ENCODE measurements around the gene CPEB2. TPM values are rescaled to one million over a fixed set of nuclear protein-coding genes. Genes with fewer than 3 reads are reported as not detected.

The CPEB2 gene
- total RNA-seq, 1 experiment from 2014 or later: 2.0 TPM

DNA sequence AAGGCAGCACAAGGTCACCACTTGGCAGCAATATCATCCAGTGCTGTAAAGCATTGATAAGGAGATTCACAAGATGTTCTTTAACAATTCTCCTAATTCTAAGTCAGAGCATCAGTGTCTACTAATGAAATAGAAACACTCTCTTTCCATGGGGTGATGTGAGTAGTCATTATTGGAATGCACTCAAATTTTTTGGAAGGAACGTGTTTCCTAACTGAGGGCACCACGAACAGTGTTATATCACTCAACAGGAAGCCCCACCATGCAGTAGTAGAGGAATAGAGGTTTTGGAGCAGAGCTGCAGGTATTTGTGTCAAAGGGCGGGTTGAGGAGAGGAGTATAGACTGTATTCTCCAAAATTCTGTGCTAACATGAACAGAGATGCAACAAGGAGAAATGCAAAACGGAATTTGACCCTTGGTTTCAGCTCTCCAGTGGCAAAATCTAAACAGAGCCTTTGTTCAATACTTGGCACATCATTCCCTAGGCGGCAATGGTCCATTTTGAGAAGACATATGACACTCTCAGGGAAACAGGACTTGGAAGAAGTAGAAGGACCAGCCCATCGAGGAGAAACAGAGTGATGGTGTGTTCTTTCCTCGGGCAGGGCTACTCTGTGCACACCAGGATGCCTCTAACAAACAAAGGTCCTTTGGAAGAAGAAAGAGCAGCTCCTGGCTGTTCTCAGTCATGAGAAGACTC is 98.9 kb downstream of the CPEB2 start:
- no peaks in the 10 kb centered on the region for H3K27me3 ChIP-seq (ENCODE audit: control insufficient read depth, insufficient read depth, low read length)
- no peak for DNase-seq
- no peaks in the 10 kb centered on the region for H3K36me3 ChIP-seq (replicated peaks; ENCODE audit: control insufficient read depth, insufficient read depth, low read length)
- H3K4me3 ChIP-seq (ENCODE audit: insufficient read depth, low read depth, low read length): no peak overlapping the region

DNA sequence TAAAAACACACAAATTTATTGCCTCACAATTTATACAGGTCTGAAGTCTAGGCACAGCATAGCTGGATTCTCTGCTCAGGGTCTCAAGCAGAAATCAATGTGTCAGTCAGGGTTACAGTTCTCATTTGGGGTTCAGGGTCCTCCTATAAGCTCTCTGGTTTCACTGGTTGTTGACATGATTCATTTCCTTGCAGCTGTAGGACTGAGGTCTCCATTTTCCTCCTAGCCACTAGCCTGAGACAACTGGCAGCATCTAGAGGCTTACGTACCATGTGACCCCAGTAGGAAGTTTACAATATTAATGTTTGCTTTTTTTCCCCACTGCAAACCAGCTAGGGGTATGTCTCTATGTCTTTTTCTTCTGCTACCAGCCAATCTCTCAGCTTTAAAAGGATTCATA is 102.5 kb downstream of the CPEB2 start:
- H3K27me3 ChIP-seq (ENCODE audit: control insufficient read depth, insufficient read depth, low read length): no peaks in the 10 kb centered on the region
- H3K4me3 ChIP-seq (ENCODE audit: insufficient read depth, low read depth, low read length): no peak overlapping the region
- no peaks in the 10 kb centered on the region for H3K36me3 ChIP-seq (replicated peaks; ENCODE audit: control insufficient read depth, insufficient read depth, low read length)
- no peak for DNase-seq

DNA sequence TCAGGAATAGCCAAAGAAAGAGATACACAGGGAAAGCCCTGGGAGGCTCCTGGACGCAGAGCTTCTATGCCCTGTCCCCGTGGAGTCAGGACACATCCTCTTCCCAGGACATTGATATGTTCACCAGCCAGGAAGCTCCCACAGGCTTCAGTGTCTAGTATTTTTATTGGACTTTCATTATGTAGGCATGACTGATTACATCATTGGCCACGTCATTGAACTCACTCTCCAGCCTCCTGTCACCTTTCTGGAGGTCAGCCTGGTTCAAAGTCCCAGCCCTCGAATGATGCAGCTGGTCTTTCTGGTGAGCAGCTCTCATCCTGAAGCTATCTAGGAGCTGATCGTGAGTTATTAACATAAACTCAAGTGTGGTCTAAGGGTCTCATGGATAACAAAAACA is 104.1 kb downstream of the CPEB2 start:
- no peak for DNase-seq
- H3K27me3 ChIP-seq (ENCODE audit: control insufficient read depth, insufficient read depth, low read length): no peaks in the 10 kb centered on the region
- H3K36me3 ChIP-seq (replicated peaks; ENCODE audit: control insufficient read depth, insufficient read depth, low read length): no peaks in the 10 kb centered on the region
- H3K4me3 ChIP-seq (ENCODE audit: insufficient read depth, low read depth, low read length): no peak overlapping the region

DNA sequence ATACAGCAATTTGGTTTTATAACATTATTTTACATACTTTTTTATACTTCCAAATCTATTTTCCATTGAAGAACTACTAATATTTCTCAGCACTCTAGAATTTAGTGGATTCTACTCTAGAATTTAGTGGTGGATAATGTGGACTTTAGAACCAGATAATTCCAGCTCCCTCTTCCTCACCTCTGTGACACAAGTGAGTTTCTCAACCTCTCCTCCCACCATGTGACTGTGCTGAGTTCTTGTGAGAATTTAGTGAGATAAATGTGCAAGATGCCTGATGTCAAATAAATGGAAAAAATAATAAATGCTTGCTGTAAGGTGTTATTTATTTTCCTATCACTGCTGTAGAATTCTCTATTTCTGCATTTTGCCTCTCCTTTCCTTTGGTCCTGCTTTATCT is 107.3 kb downstream of the CPEB2 start:
- no peak for DNase-seq

DNA sequence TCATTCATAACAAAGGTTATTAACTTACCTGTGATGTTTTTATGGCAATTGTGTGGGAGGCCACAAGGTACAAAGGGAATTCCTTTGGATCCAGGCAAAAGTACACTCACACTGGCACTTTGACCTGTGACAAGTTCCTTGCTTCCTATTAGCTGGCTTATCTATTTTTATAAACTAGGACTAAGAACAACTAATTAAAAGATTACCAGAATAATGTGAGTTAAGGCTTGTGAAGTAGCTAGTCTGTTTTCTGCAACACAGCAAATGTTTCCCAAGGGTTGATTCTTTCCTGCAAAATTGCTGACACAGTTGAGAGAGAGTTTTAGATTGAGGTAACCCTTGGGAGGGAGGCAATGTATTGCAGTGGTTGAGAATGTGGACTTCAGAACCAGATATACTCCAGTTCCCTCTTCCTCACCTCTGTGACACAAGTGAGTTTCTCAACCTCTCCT is 107.9 kb downstream of the CPEB2 start:
- Histone ChIP-seq H3K36me3 (replicated peaks; ENCODE audit: control insufficient read depth, insufficient read depth, low read length) (no peaks in the 10 kb centered on the region), H3K27me3 (ENCODE audit: control insufficient read depth, insufficient read depth, low read length) (no peaks in the 10 kb centered on the region), H3K4me3 (ENCODE audit: insufficient read depth, low read depth, low read length) (no peak overlapping the region)
- no peak for DNase-seq

More for the DNA sequence above, 107.3 kb downstream of the CPEB2 start:
- H3K36me3 ChIP-seq (replicated peaks; ENCODE audit: control insufficient read depth, insufficient read depth, low read length): no peaks in the 10 kb centered on the region
- H3K4me3 ChIP-seq (ENCODE audit: insufficient read depth, low read depth, low read length): no peak overlapping the region
- H3K27me3 ChIP-seq (ENCODE audit: control insufficient read depth, insufficient read depth, low read length): no peaks in the 10 kb centered on the region

DNA sequence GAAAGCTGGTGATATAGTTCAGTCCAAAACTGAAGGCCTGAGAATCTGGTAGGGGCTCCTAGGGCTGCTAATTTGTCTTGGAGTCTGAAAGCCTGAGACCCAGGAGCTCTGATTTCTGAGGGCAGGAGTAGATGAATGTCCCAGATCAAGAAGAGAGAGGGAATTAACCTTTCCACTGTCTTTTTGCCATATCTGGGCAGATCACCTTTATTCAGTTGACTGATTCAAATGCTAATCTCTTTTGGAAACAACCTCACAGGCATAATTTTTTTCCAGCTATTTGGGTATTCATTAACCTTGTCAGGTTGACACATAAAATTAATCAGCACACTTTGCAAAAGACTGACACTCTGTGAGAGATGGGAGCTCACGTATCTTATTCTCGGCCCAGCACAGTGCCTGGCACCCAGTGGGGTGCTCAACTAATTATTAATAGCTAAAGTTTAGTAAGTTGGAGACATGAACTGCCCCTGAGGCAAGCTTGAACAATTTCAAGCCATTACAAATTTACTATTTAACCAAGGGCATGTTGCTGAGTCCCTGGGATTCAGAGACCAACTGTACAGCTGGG is 114.3 kb downstream of the CPEB2 start:
- no peaks in the 10 kb centered on the region for H3K36me3 ChIP-seq (replicated peaks; ENCODE audit: control insufficient read depth, insufficient read depth, low read length)
- H3K27me3 ChIP-seq (ENCODE audit: control insufficient read depth, insufficient read depth, low read length): no peaks in the 10 kb centered on the region
- no peak for DNase-seq
- H3K4me3 ChIP-seq (ENCODE audit: insufficient read depth, low read depth, low read length): no peak overlapping the region

DNA sequence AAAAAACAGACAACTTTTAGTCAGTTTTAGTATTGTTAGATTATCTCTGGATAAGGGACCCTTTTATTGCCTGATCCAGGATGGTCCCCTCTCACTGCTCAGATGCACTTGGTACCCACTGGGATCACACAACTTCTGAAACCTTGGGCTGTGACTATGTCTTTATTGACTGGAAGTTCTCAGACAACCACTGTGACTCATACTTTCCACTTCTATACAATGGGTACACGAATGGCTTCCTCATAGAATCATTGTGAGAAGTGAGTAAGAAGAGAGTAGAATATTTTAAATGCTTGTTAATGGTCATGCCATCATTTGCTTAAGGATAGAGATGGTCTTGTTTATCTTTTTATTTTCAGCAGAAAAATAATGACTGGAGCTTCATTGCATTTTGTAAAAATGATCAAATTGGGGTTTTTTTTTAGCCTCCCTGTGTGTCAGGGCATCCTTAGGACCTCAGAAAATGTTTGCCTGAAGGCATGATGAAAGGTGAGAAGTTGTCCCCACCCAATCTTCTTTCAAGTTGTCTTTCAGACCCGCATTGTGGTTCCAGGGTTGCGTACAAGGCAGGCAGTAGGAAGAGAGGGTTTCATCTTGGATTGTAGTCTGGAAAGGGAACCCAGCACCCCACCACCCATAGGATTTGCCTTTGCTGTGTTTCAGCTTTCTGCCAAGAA is 115.1 kb downstream of the CPEB2 start:
- no peak for DNase-seq
- Histone ChIP-seq H3K27me3 (ENCODE audit: control insufficient read depth, insufficient read depth, low read length) (no peaks in the 10 kb centered on the region), H3K4me3 (ENCODE audit: insufficient read depth, low read depth, low read length) (no peak overlapping the region), H3K36me3 (replicated peaks; ENCODE audit: control insufficient read depth, insufficient read depth, low read length) (no peaks in the 10 kb centered on the region)

DNA sequence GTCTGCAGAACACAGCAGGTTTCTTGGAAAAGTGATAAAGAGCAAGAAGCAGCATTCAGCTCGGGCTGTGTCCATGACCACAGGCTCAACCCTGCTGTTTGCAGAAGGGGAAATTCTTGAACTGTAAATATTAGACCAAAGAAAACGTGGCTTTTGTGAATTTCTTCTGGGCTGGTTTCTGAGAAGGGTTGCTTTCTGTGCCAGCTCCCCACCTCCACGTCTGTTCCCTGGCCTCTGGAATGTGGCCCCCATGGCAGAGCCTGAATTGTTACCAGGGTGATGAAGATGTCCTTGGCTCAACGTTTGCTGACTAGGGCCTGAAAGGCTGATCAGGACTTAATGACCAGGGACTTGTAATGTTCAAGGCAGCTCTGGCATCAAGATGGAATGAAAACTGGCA is 116.0 kb downstream of the CPEB2 start:
- no peak for DNase-seq
- no peaks in the 10 kb centered on the region for H3K27me3 ChIP-seq (ENCODE audit: control insufficient read depth, insufficient read depth, low read length)
- no peak overlapping the region for H3K4me3 ChIP-seq (ENCODE audit: insufficient read depth, low read depth, low read length)
- no peaks in the 10 kb centered on the region for H3K36me3 ChIP-seq (replicated peaks; ENCODE audit: control insufficient read depth, insufficient read depth, low read length)
